Karpas-422 (cell line): Measurements from ENCODE around the gene PRAF2. TPM values are rescaled to one million over a fixed set of nuclear protein-coding genes. Genes with fewer than 3 reads are reported as not detected.
A peak's percentile ranks its signal among the peaks of the same experiment; 100 is the strongest.

Experiments
- DNase-seq: peaks from one replicate; pipeline ENCODE4 v3.0.0-alpha.2; 2015
- H2AFZ ChIP-seq: fragments of 200-600 bp; sonication (generic); 2 replicates; pipeline ENCODE4 v1.6.1; 2014; ENCODE audit warnings: antibody characterized with exemption, low read length, mixed read lengths
- H3K27ac ChIP-seq: fragments of 200-600 bp; sonication (generic); 2 replicates; pipeline ENCODE4 v1.5.1; 2014; ENCODE audit warnings: mild to moderate bottlenecking, low read length, moderate library complexity
- H3K27me3 ChIP-seq: fragments of 200-600 bp; sonication (generic); 2 replicates; pipeline ENCODE4 v1.6.1; 2014; ENCODE audit warnings: low read length, mixed read lengths
- H3K36me3 ChIP-seq: fragments of 200-600 bp; sonication (generic); 2 replicates; pipeline ENCODE4 v1.6.1; 2014; ENCODE audit warnings: low read length, mixed read lengths; ENCODE audit not compliant: insufficient read depth
- H3K4me1 ChIP-seq: fragments of 200-600 bp; sonication (generic); 2 replicates; pipeline ENCODE4 v1.6.1; 2014; ENCODE audit warnings: mild to moderate bottlenecking, low read length, mixed read lengths
- H3K4me2 ChIP-seq: fragments of 200-600 bp; sonication (generic); 2 replicates; pipeline ENCODE4 v1.6.1; 2014; ENCODE audit warnings: low read length, low read depth, mild to moderate bottlenecking; ENCODE audit not compliant: poor library complexity, severe bottlenecking
- H3K4me3 ChIP-seq: fragments of 200-600 bp; sonication (generic); 2 replicates; pipeline ENCODE4 v1.5.1; 2014; ENCODE audit warnings: mild to moderate bottlenecking, antibody characterized with exemption, low read length, mixed read lengths
- H3K79me2 ChIP-seq: fragments of 200-600 bp; sonication (generic); 2 replicates; pipeline ENCODE4 v1.6.1; 2014; ENCODE audit warnings: mild to moderate bottlenecking, low read length, mixed read lengths
- H3K9ac ChIP-seq: fragments of 200-600 bp; sonication (generic); 2 replicates; pipeline ENCODE4 v1.6.0; 2014; ENCODE audit warnings: low read length
- H3K9me2 ChIP-seq: fragments of 200-600 bp; sonication (generic), shearing (Covaris generic); replicated peaks from 2 replicates; pipeline ENCODE4 v1.6.0; 2014; ENCODE audit warnings: mild to moderate bottlenecking, low read length, moderate library complexity; ENCODE audit not compliant: insufficient read depth
- H3K9me3 ChIP-seq: fragments of 300-700, 200-600 bp; sonication (generic); 2 replicates; pipeline ENCODE4 v1.6.1; 2014; ENCODE audit warnings: low read length, mixed read lengths
- H4K20me1 ChIP-seq: fragments of 200-600 bp; sonication (generic); 2 replicates; pipeline ENCODE4 v1.6.1; 2014; ENCODE audit warnings: mild to moderate bottlenecking, antibody characterized with exemption, low read length, low read depth; ENCODE audit not compliant: insufficient read depth
- total RNA-seq: library from RNA; depleted of rRNA; stranded (reverse); fragments of >200 nt; shearing (Covaris generic); gene quantifications from 2 replicates; pipeline ENCODE4 v1.2.3, GENCODE V29; 2014; ENCODE audit warnings: low replicate concordance

Gene PRAF2
- total RNA-seq, 1 experiment from 2014 or later: 0.34 TPM

DNA sequence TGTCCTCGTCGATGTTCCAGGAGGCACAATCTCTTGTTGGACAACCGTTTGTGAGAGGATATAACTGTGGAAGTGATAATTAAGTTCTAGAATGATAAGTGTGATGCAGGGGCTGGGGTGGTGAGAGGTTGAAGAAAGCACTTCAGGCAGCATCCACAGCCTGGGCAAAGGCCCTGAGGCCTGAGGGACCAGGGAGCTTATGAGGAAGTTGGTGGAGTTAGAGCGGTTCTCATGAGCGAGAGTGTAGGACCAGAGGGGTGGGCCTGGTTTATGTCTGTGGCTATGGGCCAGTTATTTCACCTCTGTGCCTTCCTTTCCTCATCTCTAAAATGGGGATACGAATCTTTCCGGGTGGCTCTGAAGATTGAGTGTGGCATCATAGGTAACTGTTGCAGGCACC is 12.3 kb downstream of the PRAF2 start:
- H3K36me3 ChIP-seq: no peaks in the 10 kb centered on the region
- H3K27ac ChIP-seq: no peak overlapping the region
- H3K4me3 ChIP-seq: no peak overlapping the region
- no peaks in the 10 kb centered on the region for H3K9me3 ChIP-seq
- H3K79me2 ChIP-seq: no peaks in the 10 kb centered on the region
- no peaks in the 10 kb centered on the region for H3K4me1 ChIP-seq
- H2AFZ ChIP-seq: no peak overlapping the region
- no peaks in the 10 kb centered on the region for H3K9me2 ChIP-seq
- H3K4me2 ChIP-seq: no peak overlapping the region
- no peaks in the 10 kb centered on the region for H3K27me3 ChIP-seq
- H4K20me1 ChIP-seq: no peaks in the 10 kb centered on the region
- H3K9ac ChIP-seq: no peak overlapping the region
- DNase-seq: no peak

DNA sequence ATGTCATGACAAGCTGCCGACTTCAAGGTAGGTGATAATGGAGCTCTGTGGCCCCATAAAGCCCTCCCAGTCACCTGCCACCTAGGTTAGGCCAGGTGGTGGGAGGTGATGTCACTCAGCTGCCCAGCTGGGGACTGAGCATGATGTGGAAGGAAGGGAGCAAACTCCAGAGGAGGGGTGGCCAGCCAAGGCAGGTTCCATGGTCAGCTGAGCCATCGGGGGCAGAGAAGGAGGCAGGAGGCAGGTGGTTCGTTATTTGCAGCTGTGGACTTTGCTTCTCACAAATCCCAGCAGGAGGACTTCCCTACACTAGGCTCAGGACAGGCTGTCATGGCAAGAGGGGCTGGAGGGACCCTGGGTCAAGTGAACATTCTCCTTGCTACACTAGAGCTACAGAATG is 12.9 kb downstream of the PRAF2 start:
- Histone ChIP-seq H3K9me3 (no peaks in the 10 kb centered on the region), H3K9me2 (no peaks in the 10 kb centered on the region), H4K20me1 (no peaks in the 10 kb centered on the region), H3K36me3 (no peaks in the 10 kb centered on the region), H3K9ac (no peak overlapping the region), H3K4me3 (no peak overlapping the region), H3K27ac (no peak overlapping the region), H3K4me1 (no peaks in the 10 kb centered on the region), H3K27me3 (no peaks in the 10 kb centered on the region), H2AFZ (no peak overlapping the region), H3K79me2 (no peaks in the 10 kb centered on the region), H3K4me2 (no peak overlapping the region)
- DNase-seq: no peak

DNA sequence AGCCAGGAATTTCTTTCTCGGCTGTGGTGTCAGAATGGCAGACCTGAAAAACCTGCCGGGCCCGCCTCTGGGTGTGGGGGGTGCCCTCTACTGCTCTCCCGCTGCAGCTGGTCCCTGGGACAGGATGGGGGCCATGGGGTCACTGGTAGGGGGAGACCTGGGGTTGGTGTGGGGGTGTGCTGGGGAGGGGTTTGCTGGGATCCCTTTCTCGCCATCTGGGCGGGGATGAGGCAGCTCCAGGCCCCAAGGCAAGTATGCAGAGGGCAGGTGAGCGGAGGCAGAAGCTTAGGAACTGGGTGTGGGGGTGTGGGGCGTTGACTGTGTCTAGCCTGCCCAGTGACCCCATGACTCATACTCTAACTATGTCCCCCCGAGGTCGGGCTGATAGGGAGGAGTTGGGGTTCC is 14.1 kb downstream of the PRAF2 start:
- H3K9ac ChIP-seq: no peak overlapping the region
- H3K4me3 ChIP-seq: no peak overlapping the region
- H3K4me1 ChIP-seq: no peaks in the 10 kb centered on the region
- H3K36me3 ChIP-seq: no peaks in the 10 kb centered on the region
- H3K27me3 ChIP-seq: no peaks in the 10 kb centered on the region
- H3K79me2 ChIP-seq: no peaks in the 10 kb centered on the region
- no peaks in the 10 kb centered on the region for H3K9me2 ChIP-seq
- no peak for DNase-seq
- no peak overlapping the region for H3K4me2 ChIP-seq
- H3K9me3 ChIP-seq: no peaks in the 10 kb centered on the region
- H2AFZ ChIP-seq: no peak overlapping the region
- H3K27ac ChIP-seq: no peak overlapping the region
- no peaks in the 10 kb centered on the region for H4K20me1 ChIP-seq

GRCh38 chrX:49059201-49059600 is 14.6 kb downstream of the PRAF2 start:
- H3K27ac ChIP-seq: no peak overlapping the region
- no peak overlapping the region for H3K4me2 ChIP-seq
- no peaks in the 10 kb centered on the region for H3K9me2 ChIP-seq
- no peak overlapping the region for H2AFZ ChIP-seq
- no peaks in the 10 kb centered on the region for H3K9me3 ChIP-seq
- DNase-seq: no peak
- no peaks in the 10 kb centered on the region for H3K79me2 ChIP-seq
- H4K20me1 ChIP-seq: no peaks in the 10 kb centered on the region
- no peaks in the 10 kb centered on the region for H3K27me3 ChIP-seq
- no peak overlapping the region for H3K4me3 ChIP-seq
- no peak overlapping the region for H3K9ac ChIP-seq
- no peaks in the 10 kb centered on the region for H3K36me3 ChIP-seq
- H3K4me1 ChIP-seq: no peaks in the 10 kb centered on the region

GRCh38 chrX:49058794-49059193 is 15.0 kb downstream of the PRAF2 start, which contains the start of gene CCDC120:
TSS of gene CCDC120 (plus strand) at chrX:49058999. CDS start at chrX:49062042, 3,043 bp downstream.
- Histone ChIP-seq H3K79me2 (no peaks in the 10 kb centered on the region), H3K4me2 (no peak within 1 kb of the TSS), H3K36me3 (no peaks in the 10 kb centered on the region), H3K27me3 (no peaks in the 10 kb centered on the region), H2AFZ (no peak within 1 kb of the TSS), H4K20me1 (no peaks in the 10 kb centered on the region), H3K4me1 (no peaks in the 10 kb centered on the region), H3K9ac (no peak within 1 kb of the TSS), H3K9me2 (no peaks in the 10 kb centered on the region), H3K4me3 (no peak within 1 kb of the TSS), H3K27ac (no peak within 1 kb of the TSS), H3K9me3 (no peaks in the 10 kb centered on the region)
- no peak for DNase-seq

- Histone ChIP-seq H2AFZ (no peak overlapping the region), H3K9me2 (no peaks in the 10 kb centered on the region), H3K4me3 (no peak overlapping the region), H3K36me3 (no peaks in the 10 kb centered on the region), H3K27me3 (no peaks in the 10 kb centered on the region), H3K9me3 (no peaks in the 10 kb centered on the region), H3K27ac (no peak overlapping the region), H3K9ac (no peak overlapping the region), H4K20me1 (no peaks in the 10 kb centered on the region), H3K4me1 (no peaks in the 10 kb centered on the region), H3K4me2 (no peak overlapping the region), H3K79me2 (no peaks in the 10 kb centered on the region)
- no peak for DNase-seq
Measured at GRCh38 chrX:49054073-49054762, 19.6 kb downstream of the PRAF2 start.

- Histone ChIP-seq H3K9ac (no peak overlapping the region), H2AFZ (no peak overlapping the region), H3K9me2 (no peaks in the 10 kb centered on the region)
Measured at GRCh38 chrX:49053223-49054072, 20.4 kb downstream of the PRAF2 start.

DNA sequence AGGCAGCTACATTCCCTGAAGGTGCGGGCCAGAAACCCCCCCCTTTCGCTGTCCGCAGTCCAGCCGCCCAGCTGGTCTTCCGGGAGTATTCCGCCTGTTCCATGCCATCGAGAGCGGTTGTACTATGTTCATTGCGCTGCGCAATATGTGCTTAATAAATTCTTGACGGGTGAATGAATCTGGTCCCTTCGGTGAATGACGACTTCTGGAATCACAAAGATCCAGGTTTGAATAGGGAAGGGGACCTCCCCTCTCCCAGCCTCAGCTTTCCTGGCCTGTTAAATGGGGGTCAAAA is 29.9 kb downstream of the PRAF2 start:
- Histone ChIP-seq H2AFZ (0 out of 2 replicates have a peak overlapping the region, but pooled peaks have one; percentile 74), H4K20me1 (no peaks in the 10 kb centered on the region), H3K9ac (peak overlapping the region; percentile 70), H3K4me2 (peak overlapping the region; percentile 68), H3K9me3 (no peaks in the 10 kb centered on the region), H3K4me3 (peak overlapping the region; percentile 55; the same call in 1 of the 2 replicates), H3K9me2 (no peaks in the 10 kb centered on the region), H3K4me1 (peaks cover 18% of the 10 kb centered on the region), H3K79me2 (peaks cover 16% of the 10 kb centered on the region), H3K27me3 (no peaks in the 10 kb centered on the region), H3K36me3 (no peaks in the 10 kb centered on the region), H3K27ac (no peak overlapping the region)
- DNase-seq: no peak

More at GRCh38 chrX:49053223-49054072, 20.4 kb downstream of the PRAF2 start:
- DNase-seq: no peak
- Histone ChIP-seq H3K27ac (no peak overlapping the region), H3K4me2 (no peak overlapping the region), H3K4me1 (no peaks in the 10 kb centered on the region), H3K79me2 (no peaks in the 10 kb centered on the region), H3K4me3 (no peak overlapping the region), H3K27me3 (no peaks in the 10 kb centered on the region), H4K20me1 (no peaks in the 10 kb centered on the region), H3K36me3 (no peaks in the 10 kb centered on the region), H3K9me3 (no peaks in the 10 kb centered on the region)
